A549 (cell line): Measurements from ENCODE around the gene ADCY10. TPM values are rescaled to one million over a fixed set of nuclear protein-coding genes. Genes with fewer than 3 reads are reported as not detected.

Source experiments
- ATAC-seq, 2 experiments: fragments of 200-7000 bp in 1 of 2; fragments of >200 bp in 1 of 2; cut with Nextera tagmentation in 1 of 2; cut with Tn5 transposase in 1 of 2; 3 replicates each; pipeline versions ENCODE4 v1.8.0 to v1.9.1; 2018 to 2020; ENCODE audit warnings: mild to moderate bottlenecking in 1 of 2, moderate library complexity in 1 of 2
- CTCF ChIA-PET: fragments of 300-600 bp; sonication (Branson Sonifier 250); formaldehyde crosslinking; extraction: SDS; loops from one replicate; lab custom pipeline; 2021; ENCODE audit warnings: antibody characterized with exemption, inconsistent platforms; lab: Yijun Ruan, JAX
- POLR2A ChIA-PET: fragments of 350-600 bp; formaldehyde crosslinking; extraction: SDS; loops from one replicate; lab custom pipeline; 2021; ENCODE audit warnings: antibody characterized with exemption, inconsistent platforms; lab: Yijun Ruan, JAX
- DNase-seq, 2 experiments: peaks; one replicate each; pipeline versions ENCODE4 v3.0.0 to v3.0.0-alpha.2; 2011 to 2016; ENCODE audit warnings: low read depth in 1 of 2, low spot score in 1 of 2
- FAIRE-seq: peaks from 2 replicates; lab custom pipeline; 2011; peaks lifted over from hg19 to GRCh38; lab: Jason Lieb, UNC
- H3K27ac ChIP-seq, 2 experiments: fragments of >200 bp; sonication (Bioruptor Twin); formaldehyde crosslinking; 3 replicates each; pipeline ENCODE4 v1.5.1; 2016 to 2017
- H3K4me1 ChIP-seq: fragments of >200 bp; sonication (Bioruptor Twin); formaldehyde crosslinking; 3 replicates; pipeline ENCODE4 v1.6.1; 2016
- H3K4me2 ChIP-seq: fragments of >200 bp; sonication (Bioruptor Twin); formaldehyde crosslinking; 3 replicates; pipeline ENCODE4 v1.6.1; 2016
- H3K4me3 ChIP-seq: fragments of >200 bp; sonication (Bioruptor Twin); formaldehyde crosslinking; 3 replicates; pipeline ENCODE4 v1.5.1; 2016
- H3K9me3 ChIP-seq: fragments of >200 bp; sonication (Bioruptor Twin); formaldehyde crosslinking; 3 replicates; pipeline ENCODE4 v1.6.1; 2016
- ATOH8 ChIP-seq: fragments of 250-450 bp; sonication (Bioruptor Pico); IDR thresholded peaks from 2 replicates; pipeline ENCODE4 v1.5.0; 2020; ENCODE audit warnings: low read depth, mild to moderate bottlenecking, moderate library complexity
- BHLHE40 ChIP-seq: IDR thresholded peaks from 2 replicates; pipeline ENCODE4 v1.6.1; 2012; ENCODE audit warnings: low read depth, low read length, inconsistent platforms
- CBX2 ChIP-seq: fragments of 200-600 bp; sonication (generic); IDR thresholded peaks from 2 replicates; pipeline ENCODE4 v1.6.1; 2016; ENCODE audit warnings: low read depth, mild to moderate bottlenecking, borderline replicate concordance
- CBX8 ChIP-seq: fragments of 200-600 bp; sonication (generic); IDR thresholded peaks from 2 replicates; pipeline ENCODE4 v1.6.1; 2016
- CHD4 ChIP-seq: fragments of 200-600 bp; sonication (generic); IDR thresholded peaks from 2 replicates; pipeline ENCODE4 v1.6.1; 2016; ENCODE audit warnings: antibody characterized with exemption, mild to moderate bottlenecking, borderline replicate concordance
- EHF ChIP-seq: fragments of 250-450 bp; sonication (Bioruptor Pico); IDR thresholded peaks from 2 replicates; pipeline ENCODE4 v1.5.0; 2020; ENCODE audit warnings: mild to moderate bottlenecking
- EHMT2 ChIP-seq: fragments of 200-600 bp; sonication (generic); IDR thresholded peaks from 2 replicates; pipeline ENCODE4 v1.6.1; 2016; ENCODE audit warnings: antibody characterized with exemption, low read depth, mild to moderate bottlenecking, moderate library complexity
- FOSB ChIP-seq: fragments of 250-450 bp; sonication (Bioruptor Pico); IDR thresholded peaks from 2 replicates; pipeline ENCODE4 v1.5.0; 2020; ENCODE audit warnings: mild to moderate bottlenecking, moderate library complexity
- FOSL2 ChIP-seq, 2 experiments: fragments of 450-650 bp in 1 of 2; fragments of >200 bp in 1 of 2; sonication (Bioruptor Twin) in 1 of 2; formaldehyde crosslinking; IDR thresholded peaks; 2 replicates each; pipeline versions ENCODE4 v1.5.0 to v1.6.1; 2016 to 2020; ENCODE audit warnings: mild to moderate bottlenecking in 1 of 2, moderate library complexity in 1 of 2
- FOXS1 ChIP-seq: fragments of 250-450 bp; sonication (Bioruptor Pico); IDR thresholded peaks from 2 replicates; pipeline ENCODE4 v1.5.0; 2020; ENCODE audit warnings: mild to moderate bottlenecking, moderate library complexity
- GATA3 ChIP-seq: IDR thresholded peaks from 2 replicates; pipeline ENCODE4 v1.6.1; 2012; ENCODE audit warnings: borderline replicate concordance
- HDAC2 ChIP-seq: fragments of 200-600 bp; sonication (generic); IDR thresholded peaks from 2 replicates; pipeline ENCODE4 v1.6.1; 2016
- HES2 ChIP-seq: fragments of >200 bp; sonication (Bioruptor Twin); formaldehyde crosslinking; IDR thresholded peaks from 2 replicates; pipeline ENCODE4 v1.6.1; 2016
- HEYL ChIP-seq: fragments of 250-450 bp; sonication (Bioruptor Pico); IDR thresholded peaks from 2 replicates; pipeline ENCODE4 v1.8.0; 2021; ENCODE audit warnings: mild to moderate bottlenecking, moderate library complexity
- HMGXB4 ChIP-seq: fragments of 250-450 bp; sonication (Bioruptor Pico); IDR thresholded peaks from 2 replicates; pipeline ENCODE4 v1.5.0; 2021; ENCODE audit warnings: mild to moderate bottlenecking, moderate library complexity, borderline replicate concordance
- HOXA7 ChIP-seq: fragments of 250-450 bp; sonication (Bioruptor Pico); IDR thresholded peaks from 2 replicates; pipeline ENCODE4 v1.5.0; 2020; ENCODE audit warnings: mild to moderate bottlenecking, moderate library complexity
- HOXB13 ChIP-seq: fragments of 250-450 bp; sonication (Bioruptor Pico); IDR thresholded peaks from 2 replicates; pipeline ENCODE4 v1.5.0; 2020; ENCODE audit warnings: low read depth, mild to moderate bottlenecking, moderate library complexity
- HOXB5 ChIP-seq: fragments of 250-450 bp; sonication (Bioruptor Pico); IDR thresholded peaks from 2 replicates; pipeline ENCODE4 v1.5.0; 2020; ENCODE audit warnings: mild to moderate bottlenecking, moderate library complexity
- KDM5A ChIP-seq: fragments of 200-600 bp; sonication (generic); IDR thresholded peaks from 2 replicates; pipeline ENCODE4 v1.6.1; 2016; ENCODE audit warnings: antibody characterized with exemption, mild to moderate bottlenecking
- MAX ChIP-seq: IDR thresholded peaks from 2 replicates; pipeline ENCODE4 v1.6.1; 2012
- NPAS2 ChIP-seq: fragments of 250-450 bp; sonication (Bioruptor Pico); IDR thresholded peaks from 2 replicates; pipeline ENCODE4 v1.8.0; 2022; ENCODE audit warnings: mild to moderate bottlenecking, moderate library complexity, borderline replicate concordance
- PBX3 ChIP-seq: IDR thresholded peaks from 2 replicates; pipeline ENCODE4 v1.6.1; 2012
- PHF8 ChIP-seq: fragments of 200-600 bp; sonication (generic); IDR thresholded peaks from 2 replicates; pipeline ENCODE4 v1.6.1; 2016; ENCODE audit warnings: low read depth, mild to moderate bottlenecking, antibody characterized with exemption, moderate library complexity, borderline replicate concordance
- POLR2AphosphoS2 ChIP-seq: conservative IDR thresholded peaks from 2 replicates; pipeline ENCODE4 v1.6.1; 2012; ENCODE audit warnings: low read length, improper control_type of control experiment, inconsistent platforms
- REST ChIP-seq: fragments of 200-600 bp; sonication (generic); IDR thresholded peaks from 2 replicates; pipeline ENCODE4 v1.6.1; 2016; ENCODE audit warnings: antibody characterized with exemption, mild to moderate bottlenecking, moderate library complexity
- RFX5 ChIP-seq: fragments of 450-650 bp; IDR thresholded peaks from 2 replicates; pipeline ENCODE4 v1.7.1; 2014; ENCODE audit warnings: antibody characterized with exemption, mild to moderate bottlenecking, moderate library complexity
- RNF2 ChIP-seq: fragments of 200-600 bp; sonication (generic); IDR thresholded peaks from 2 replicates; pipeline ENCODE4 v1.6.1; 2016; ENCODE audit warnings: low read depth, mild to moderate bottlenecking, antibody characterized with exemption, moderate library complexity, borderline replicate concordance
- SREBF2 ChIP-seq: fragments of 450-650 bp; IDR thresholded peaks from 2 replicates; pipeline ENCODE4 v1.6.1; 2014; ENCODE audit warnings: mild to moderate bottlenecking, moderate library complexity
- TFCP2L1 ChIP-seq: fragments of 250-450 bp; sonication (Bioruptor Pico); IDR thresholded peaks from 2 replicates; pipeline ENCODE4 v1.5.0; 2021; ENCODE audit warnings: mild to moderate bottlenecking
- ZC3H11A ChIP-seq: fragments of 450-650 bp; IDR thresholded peaks from 2 replicates; pipeline ENCODE4 v1.6.1; 2014; ENCODE audit warnings: antibody characterized with exemption, mild to moderate bottlenecking
- ZNF302 ChIP-seq: fragments of 250-450 bp; sonication (Bioruptor Pico); IDR thresholded peaks from 2 replicates; pipeline ENCODE4 v1.9.0; 2021; ENCODE audit warnings: inconsistent platforms, mild to moderate bottlenecking, moderate library complexity
- WGBS: methylation state at CpG from one replicate; pipeline ENCODE4 v1.1.6; 2017; ENCODE audit errors: missing lambda C conversion rate; 5-methylcytosine and 5-hydroxymethylcytosine counted together
- polyA plus RNA-seq, 4 experiments: library from polyadenylated mRNA; depleted of rRNA in 3 of 4; stranded (reverse); fragments of >200 nt; fragmentation: RNase III in 1 of 4; extraction: RNeasy Plus Mini Kit Qiagen cat#74134 plus additional on column Dnase treatment in 1 of 4; gene quantifications; 2 replicates in 3 of 4; 3 replicates in 1 of 4; pipeline ENCODE4 v1.2.3, GENCODE V29; 2011 to 2017

The ADCY10 gene
- polyA plus RNA-seq, 2 of the 4 experiments (the other 2 are of a cell fraction) = 0.03 to 0.18 TPM

GRCh38 chr1:167837326-167837725 is 76.6 kb downstream of the ADCY10 start (continued):
- no peak for TF ChIP-seq GATA3
- no peak for TF ChIP-seq ZNF302
- TF ChIP-seq FOXS1 (CRISPR knock-in tag) = no peak
- TF ChIP-seq, all 56 proteins: peak for 0

GRCh38 chr1:167836197-167836596 is 77.7 kb downstream of the ADCY10 start:
- ATAC-seq (no peak), FAIRE-seq (no peak), DNase-seq (no peak)
- ChIA-PET CTCF (no interaction called here), POLR2A (no interaction called here)
- no peak overlapping the region for H3K4me3 ChIP-seq
- WGBS = 72% methylated on average over 4 of the region's 4 CpGs
- TF ChIP-seq FOSB (CRISPR knock-in tag) = no peak
- no peak for TF ChIP-seq ZC3H11A
- no peak for TF ChIP-seq EHF (CRISPR knock-in tag)
- TF ChIP-seq HDAC2 = no peak
- no peak for TF ChIP-seq HOXA7
- TF ChIP-seq REST = no peak
- no peak for TF ChIP-seq FOXS1 (CRISPR knock-in tag)
- no peak for TF ChIP-seq SREBF2
- no peak for TF ChIP-seq PHF8
- no peak for TF ChIP-seq HEYL (CRISPR knock-in tag)
- no peak for TF ChIP-seq HOXB5 (CRISPR knock-in tag)
- TF ChIP-seq KDM5A = no peak
- no peak for TF ChIP-seq POLR2AphosphoS2
- TF ChIP-seq PBX3 = no peak
- no peak for TF ChIP-seq BHLHE40
- TF ChIP-seq HES2 = no peak
- no peak for TF ChIP-seq GATA3
- no peak for TF ChIP-seq CHD4
- TF ChIP-seq CBX2 = no peak
- TF ChIP-seq, all 56 proteins: peak for 0
- no peak overlapping the region for H3K27ac ChIP-seq
- no peaks in the 10 kb centered on the region for H3K9me3 ChIP-seq
- H3K4me2 ChIP-seq = no peak overlapping the region
- no peaks in the 10 kb centered on the region for H3K4me1 ChIP-seq

- DNase-seq (no peak), FAIRE-seq (no peak), ATAC-seq (no peak)
- ChIA-PET POLR2A (no interaction called here), CTCF (no interaction called here)
- H3K9me3 ChIP-seq = no peaks in the 10 kb centered on the region
- H3K4me1 ChIP-seq = peaks cover 5% of the 10 kb centered on the region; the same call in 2 of the 3 replicates
- H3K27ac ChIP-seq = no peak overlapping the region
- no peak overlapping the region for H3K4me2 ChIP-seq
- no peak overlapping the region for H3K4me3 ChIP-seq
- TF ChIP-seq HOXB13 (CRISPR knock-in tag) (no peak), HEYL (CRISPR knock-in tag) (no peak), ATOH8 (no peak), MAX (no peak), RFX5 (no peak), NPAS2 (CRISPR knock-in tag) (no peak), RNF2 (no peak), CBX8 (no peak), FOSL2 (IDR thresholded peaks at IDR 0.05) (no peak), FOSL2 (CRISPR knock-in tag; IDR thresholded peaks at IDR 0.05) (no peak), KDM5A (no peak), HMGXB4 (CRISPR knock-in tag) (no peak), EHMT2 (no peak), TFCP2L1 (CRISPR knock-in tag) (no peak)
Measured at GRCh38 chr1:167833904-167834303, 80.0 kb downstream of the ADCY10 start.
